ENCODE measurements around the gene CLCN7.

DNA sequence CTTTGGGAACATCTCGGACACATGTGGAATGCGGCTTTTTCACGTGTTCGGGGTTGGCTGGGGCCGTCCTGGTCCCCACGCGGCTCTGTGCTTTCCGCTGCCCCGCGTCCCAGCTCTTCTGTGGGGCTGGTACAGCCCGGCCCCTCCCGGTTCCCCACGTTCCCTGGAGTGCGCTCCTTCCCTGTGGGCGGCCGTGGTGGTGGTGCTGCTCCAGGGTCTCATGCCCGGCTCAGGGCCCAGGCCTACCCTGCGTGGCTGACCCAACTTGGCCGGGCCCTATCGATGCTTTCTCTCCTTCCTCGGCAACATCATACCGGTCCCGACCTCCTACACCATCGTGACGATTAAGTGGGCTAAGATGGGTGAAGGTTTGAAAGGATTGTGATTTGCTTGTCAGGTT lies 21.6 kb upstream of the CLCN7 start:
- no peak for TF ChIP-seq POLR2AphosphoS5 (IDR thresholded peaks at IDR 0.05; ENCODE audit: insufficient read depth, low read depth, low read length)
- TF ChIP-seq, protein P1, sequence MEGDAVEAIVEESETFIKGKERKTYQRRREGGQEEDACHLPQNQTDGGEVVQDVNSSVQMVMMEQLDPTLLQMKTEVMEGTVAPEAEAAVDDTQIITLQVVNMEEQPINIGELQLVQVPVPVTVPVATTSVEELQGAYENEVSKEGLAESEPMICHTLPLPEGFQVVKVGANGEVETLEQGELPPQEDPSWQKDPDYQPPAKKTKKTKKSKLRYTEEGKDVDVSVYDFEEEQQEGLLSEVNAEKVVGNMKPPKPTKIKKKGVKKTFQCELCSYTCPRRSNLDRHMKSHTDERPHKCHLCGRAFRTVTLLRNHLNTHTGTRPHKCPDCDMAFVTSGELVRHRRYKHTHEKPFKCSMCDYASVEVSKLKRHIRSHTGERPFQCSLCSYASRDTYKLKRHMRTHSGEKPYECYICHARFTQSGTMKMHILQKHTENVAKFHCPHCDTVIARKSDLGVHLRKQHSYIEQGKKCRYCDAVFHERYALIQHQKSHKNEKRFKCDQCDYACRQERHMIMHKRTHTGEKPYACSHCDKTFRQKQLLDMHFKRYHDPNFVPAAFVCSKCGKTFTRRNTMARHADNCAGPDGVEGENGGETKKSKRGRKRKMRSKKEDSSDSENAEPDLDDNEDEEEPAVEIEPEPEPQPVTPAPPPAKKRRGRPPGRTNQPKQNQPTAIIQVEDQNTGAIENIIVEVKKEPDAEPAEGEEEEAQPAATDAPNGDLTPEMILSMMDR (IDR thresholded peaks at IDR 0.05; ENCODE audit: extremely low read depth in 1 of 2, insufficient read depth in 1 of 2, low read depth in 1 of 2, low read length in 2 of 2) = no peak
- no peak for TF ChIP-seq EZH2 (IDR thresholded peaks at IDR 0.05; ENCODE audit: borderline replicate concordance, low read depth, low read length, severe bottlenecking)
- no peak for TF ChIP-seq POLR2A (IDR thresholded peaks at IDR 0.05; ENCODE audit: low read depth, low read length)
- TF ChIP-seq MAX (IDR thresholded peaks at IDR 0.05; ENCODE audit: insufficient read depth, insufficient read length) = no peak
- no peak for TF ChIP-seq FOS (IDR thresholded peaks at IDR 0.05; ENCODE audit: borderline replicate concordance, insufficient read depth, low read length)
- no peak for TF ChIP-seq JUN (IDR thresholded peaks at IDR 0.05; ENCODE audit: borderline replicate concordance, insufficient read depth, insufficient read length, low read depth)
